HepG2 (cell line): ENCODE data around the gene SPATC1L. TPM values are rescaled to one million over a fixed set of nuclear protein-coding genes. Genes with fewer than 3 reads are reported as not detected.

Experiments
- ATAC-seq: fragments of 200-7000 bp; cut with Tn5 transposase; 3 replicates; pipeline ENCODE4 v1.9.1; 2020; ENCODE audit warnings: mild to moderate bottlenecking, moderate library complexity
- BruUV-seq: library from RNA; stranded (reverse); fragments of 400-500 nt; replicated peaks from 2 replicates; lab custom pipeline; 2021; lab: Mats Ljungman, UMichigan
- CTCF ChIA-PET: fragments of 300-600 bp; formaldehyde crosslinking; extraction: SDS; loops from one replicate; lab custom pipeline; 2021; ENCODE audit warnings: low total read pairs, inconsistent platforms, low intra/inter-chr PET ratio; lab: Yijun Ruan, JAX
- POLR2A ChIA-PET: fragments of 350-600 bp; sonication (Branson Sonifier 250); formaldehyde crosslinking; loops from one replicate; lab custom pipeline; 2020; ENCODE audit warnings: antibody characterized with exemption, inconsistent platforms; lab: Yijun Ruan, JAX
- DNase-seq: peaks from one replicate; pipeline ENCODE4 v3.0.0-alpha.2; 2015; ENCODE audit warnings: low spot score
- FAIRE-seq: peaks from 3 replicates; lab custom pipeline; 2011; peaks lifted over from hg19 to GRCh38; lab: Jason Lieb, UNC
- H2AFZ ChIP-seq: one replicate; pipeline ENCODE4 v1.6.1; 2011; ENCODE audit warnings: low read length, inconsistent platforms
- H3K27ac ChIP-seq: fragments of 300-600 bp; 3 replicates; pipeline ENCODE4 v1.8.0; 2011; ENCODE audit warnings: mixed run types, mild to moderate bottlenecking, mixed read lengths, low read length, inconsistent platforms; ENCODE audit not compliant: insufficient read depth; ENCODE audit errors: extremely low read length
- H3K27me3 ChIP-seq, 2 experiments: fragments of 200-600 bp in 1 of 2; 2 replicates in 1 of 2; 3 replicates in 1 of 2; pipeline versions ENCODE4 v1.6.0 to v1.8.0; 2011; ENCODE audit warnings: low read length in 2 of 2, mild to moderate bottlenecking in 2 of 2, moderate library complexity in 2 of 2, inconsistent platforms in 1 of 2; ENCODE audit not compliant: insufficient read depth in 2 of 2, control insufficient read depth in 1 of 2
- H3K36me3 ChIP-seq, 2 experiments: fragments of 200-600 bp in 1 of 2; replicated peaks in 1 of 2; 2 replicates in 1 of 2; 3 replicates in 1 of 2; pipeline versions ENCODE4 v1.5.1 to v1.8.0; 2011; ENCODE audit warnings: low read length in 2 of 2, inconsistent platforms in 1 of 2; ENCODE audit not compliant: insufficient read depth in 2 of 2, control insufficient read depth in 1 of 2
- H3K4me1 ChIP-seq: 2 replicates; pipeline ENCODE4 v1.5.1; 2012; ENCODE audit warnings: low read length, inconsistent platforms; ENCODE audit not compliant: insufficient read depth
- H3K4me2 ChIP-seq: 2 replicates; pipeline ENCODE4 v1.6.0; 2011; ENCODE audit warnings: low read depth, low read length, inconsistent platforms
- H3K4me3 ChIP-seq, 3 experiments: fragments of 200-600 bp in 1 of 3; sonication (generic), shearing (Covaris generic) in 1 of 3; replicated peaks in 1 of 3; 2 replicates each; pipeline ENCODE4 v1.5.1; 2011 to 2016; ENCODE audit warnings: low read length in 3 of 3, inconsistent platforms in 2 of 3, low read depth in 2 of 3, mild to moderate bottlenecking in 2 of 3, control low read depth in 1 of 3, mixed read lengths in 1 of 3; ENCODE audit not compliant: insufficient read depth in 1 of 3
- H3K79me2 ChIP-seq: one replicate; pipeline ENCODE4 v1.6.1; 2011; ENCODE audit warnings: low read length, inconsistent platforms; ENCODE audit not compliant: insufficient read depth
- H3K9ac ChIP-seq: 2 replicates; pipeline ENCODE4 v1.6.0; 2011; ENCODE audit warnings: mild to moderate bottlenecking, low read depth, low read length, inconsistent platforms; ENCODE audit not compliant: insufficient read depth
- H3K9me3 ChIP-seq: 2 replicates; pipeline ENCODE4 v1.5.1; 2012; ENCODE audit warnings: mild to moderate bottlenecking, low read length
- H4K20me1 ChIP-seq: 2 replicates; pipeline ENCODE4 v1.6.0; 2011; ENCODE audit warnings: inconsistent platforms, mild to moderate bottlenecking, low read length, moderate library complexity; ENCODE audit not compliant: insufficient read depth
- CHCHD3 ChIP-seq: sonication (generic); formaldehyde crosslinking; IDR thresholded peaks from 2 replicates; pipeline ENCODE4 v1.8.0; 2022; ENCODE audit warnings: mild to moderate bottlenecking, missing genetic modification reagents, moderate library complexity
- GLI4 ChIP-seq: sonication (generic); formaldehyde crosslinking; IDR thresholded peaks from 2 replicates; pipeline ENCODE4 v1.5.1; 2020; ENCODE audit warnings: missing genetic modification reagents, mild to moderate bottlenecking, moderate library complexity, borderline replicate concordance
- GLMP ChIP-seq: sonication (generic); formaldehyde crosslinking; IDR thresholded peaks from 2 replicates; pipeline ENCODE4 v1.9.0; 2021; ENCODE audit warnings: missing genetic modification reagents, mild to moderate bottlenecking, borderline replicate concordance
- JDP2 ChIP-seq: sonication (generic); formaldehyde crosslinking; IDR thresholded peaks from 2 replicates; pipeline ENCODE4 v1.8.1; 2022; ENCODE audit warnings: missing genetic modification reagents, borderline replicate concordance
- ZBTB1 ChIP-seq: sonication (generic); formaldehyde crosslinking; IDR thresholded peaks from 2 replicates; pipeline ENCODE4 v1.4.0; 2020; ENCODE audit warnings: missing genetic modification reagents, borderline replicate concordance
- ZBTB26 ChIP-seq: IDR thresholded peaks from 2 replicates; pipeline ENCODE4 v1.6.1; 2016; ENCODE audit warnings: missing compliant biosample characterization, missing genetic modification reagents, borderline replicate concordance
- ZBTB8A ChIP-seq: sonication (generic); formaldehyde crosslinking; IDR thresholded peaks from 2 replicates; pipeline ENCODE4 v1.4.0; 2020; ENCODE audit warnings: mild to moderate bottlenecking, low read depth, missing genetic modification reagents, borderline replicate concordance
- ZNF180 ChIP-seq: sonication (generic); formaldehyde crosslinking; IDR thresholded peaks from 2 replicates; pipeline ENCODE4 v1.4.0; 2020; ENCODE audit warnings: low read depth, missing genetic modification reagents, borderline replicate concordance
- ZNF263 ChIP-seq: sonication (generic); formaldehyde crosslinking; IDR thresholded peaks from 2 replicates; pipeline ENCODE4 v1.4.0; 2020; ENCODE audit warnings: missing genetic modification reagents
- ZNF382 ChIP-seq: sonication (generic); formaldehyde crosslinking; IDR thresholded peaks from 2 replicates; pipeline ENCODE4 v1.5.0; 2020; ENCODE audit warnings: missing genetic modification reagents, mild to moderate bottlenecking, borderline replicate concordance
- ZNF407 ChIP-seq: sonication (generic); formaldehyde crosslinking; IDR thresholded peaks from one replicate; pipeline ENCODE4 v1.5.1; 2020; ENCODE audit warnings: mild to moderate bottlenecking, missing genetic modification reagents; ENCODE audit errors: not compliant biosample characterization
- ZSCAN20 ChIP-seq: sonication (generic); formaldehyde crosslinking; IDR thresholded peaks from 2 replicates; pipeline ENCODE4 v1.4.0; 2020; ENCODE audit warnings: missing genetic modification reagents, mild to moderate bottlenecking, borderline replicate concordance
- WGBS: methylation state at CpG from one replicate; pipeline ENCODE4 v1.1.6; 2017; ENCODE audit warnings: low lambda C conversion rate; 5-methylcytosine and 5-hydroxymethylcytosine counted together
- in situ Hi-C: cut with HindIII; loops from 2 replicates; pipeline ENCODE4 v1.10.0; 2017; ENCODE audit warnings: low pct_unique_long_range_greater_than_20kb; ENCODE audit not compliant: extremely low pct_ligation_motif_present
- intact Hi-C: fragments of 100-400 bp; cut with micrococcal nuclease; formaldehyde crosslinking; loops from one replicate; pipeline ENCODE4 v1.10.0; 2022; ENCODE audit not compliant: unreplicated experiment
- polyA plus RNA-seq, 8 experiments: library from polyadenylated mRNA; depleted of rRNA in 3 of 8; stranded (reverse) in 7 of 8; unstranded in 1 of 8; fragments of >200 nt; fragmentation: Illumina TruSeq in 4 of 8; extraction: Trizol in 4 of 8; gene quantifications; 2 replicates each; pipeline versions ENCODE4 v1.2.1 to v1.2.3, GENCODE V29; 2011 to 2016; ENCODE audit warnings: low read depth in 4 of 8, missing spikeins in 1 of 8, mixed read lengths in 1 of 8; ENCODE audit not compliant: insufficient read depth in 1 of 8
- total RNA-seq, 5 experiments: library from RNA; depleted of rRNA; stranded (reverse); fragments of >200 nt; fragmentation: Illumina TruSeq; extraction: Trizol; gene quantifications; 2 replicates each; pipeline ENCODE4 v1.2.3, GENCODE V29; 2016; ENCODE audit warnings: low read depth in 1 of 5

Gene SPATC1L
- total and polyA plus RNA-seq, 2 of the 13 experiments (the other 11 are each of a cell fraction or from before 2014, with no cell fraction given): 1.4 to 3.3 TPM

DNA sequence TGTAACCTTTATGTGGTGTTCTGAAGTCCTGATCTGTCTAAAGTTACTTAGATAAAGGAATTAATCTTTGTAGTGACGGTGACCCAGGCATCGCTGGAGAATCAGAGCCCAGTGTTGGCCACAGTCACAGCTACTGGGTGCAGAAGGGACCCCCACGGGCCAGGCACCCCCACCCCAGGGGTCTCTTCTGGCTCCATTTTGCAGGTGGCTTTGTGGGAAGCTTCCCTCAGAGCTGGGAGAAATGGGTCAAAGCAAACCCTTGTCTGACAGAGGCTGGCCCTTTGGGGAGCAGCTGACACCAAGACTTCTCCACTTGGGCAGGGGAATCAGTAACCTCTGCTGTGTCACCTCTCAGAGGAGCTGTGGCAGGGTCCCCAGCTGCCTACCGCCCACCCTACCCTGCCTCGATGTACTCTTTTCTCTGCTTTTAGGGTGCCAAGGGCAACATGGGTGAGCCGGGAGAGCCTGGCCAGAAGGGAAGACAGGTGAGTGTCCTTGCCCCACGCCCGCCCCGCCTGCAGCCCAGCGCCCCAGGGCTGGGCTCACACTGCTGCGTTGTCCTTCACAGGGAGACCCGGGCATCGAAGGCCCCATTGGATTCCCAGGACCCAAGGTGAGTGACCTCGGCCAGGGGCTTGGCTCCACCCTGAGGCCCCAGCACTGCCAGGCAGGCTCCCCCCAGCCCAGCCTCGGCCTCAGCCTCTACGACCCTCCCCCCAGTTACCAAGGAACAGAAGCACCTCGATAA is 68.6 kb downstream of the SPATC1L start:
- CTCF ChIA-PET: no interaction called here
- DNase-seq (no peak), FAIRE-seq (no peak), ATAC-seq (no peak)
- Histone ChIP-seq H2AFZ (no peak overlapping the region), H4K20me1 (no peaks in the 10 kb centered on the region), H3K9ac (no peak overlapping the region), H3K4me1 (no peaks in the 10 kb centered on the region), H3K27me3 (peaks cover 4 to 30% of the 10 kb centered on the region in 2 experiments; a peak in 3 of 5 replicates), H3K79me2 (no peaks in the 10 kb centered on the region), H3K4me3 (no peak overlapping the region), H3K36me3 (no peaks in the 10 kb centered on the region), H3K27ac (no peak overlapping the region), H3K4me2 (no peak overlapping the region), H3K9me3 (peaks cover 5% of the 10 kb centered on the region; the same call in 1 of the 2 replicates)
- intact Hi-C loops: no loop called here
- 63% methylated on average over 8 of the region's 17 CpGs for WGBS
- BruUV-seq: no TSS peak
- in situ Hi-C loops: no loop called here
- POLR2A ChIA-PET: no interaction called here
- TF ChIP-seq GLI4 (CRISPR knock-in tag): no peak
- no peak for TF ChIP-seq GLMP (CRISPR knock-in tag)
- TF ChIP-seq ZBTB26 (CRISPR knock-in tag): no peak
- no peak for TF ChIP-seq ZNF407
- TF ChIP-seq JDP2: no peak
- no peak for TF ChIP-seq CHCHD3 (CRISPR knock-in tag)
- no peak for TF ChIP-seq ZBTB1
- TF ChIP-seq ZNF180 (CRISPR knock-in tag): no peak
- TF ChIP-seq ZNF263 (CRISPR knock-in tag): no peak
- no peak for TF ChIP-seq ZNF382
- TF ChIP-seq ZBTB8A: no peak
- TF ChIP-seq ZSCAN20: no peak
